GM10266 (cell line): ENCODE results near the gene NIF3L1.

ENCODE experiments used
- DNase-seq: peaks from one replicate; pipeline ENCODE4 v3.0.0; 2012; ENCODE audit errors: extremely low spot score
- TF ChIP-seq, protein P1 (sequence below): IDR thresholded peaks from 2 replicates; pipeline ENCODE4 v1.5.1; 2012; ENCODE audit warnings: mild to moderate bottlenecking, low read depth; ENCODE audit not compliant: control insufficient read depth, insufficient read depth; ENCODE audit errors: missing control alignments

NIF3L1 gene, protein sequence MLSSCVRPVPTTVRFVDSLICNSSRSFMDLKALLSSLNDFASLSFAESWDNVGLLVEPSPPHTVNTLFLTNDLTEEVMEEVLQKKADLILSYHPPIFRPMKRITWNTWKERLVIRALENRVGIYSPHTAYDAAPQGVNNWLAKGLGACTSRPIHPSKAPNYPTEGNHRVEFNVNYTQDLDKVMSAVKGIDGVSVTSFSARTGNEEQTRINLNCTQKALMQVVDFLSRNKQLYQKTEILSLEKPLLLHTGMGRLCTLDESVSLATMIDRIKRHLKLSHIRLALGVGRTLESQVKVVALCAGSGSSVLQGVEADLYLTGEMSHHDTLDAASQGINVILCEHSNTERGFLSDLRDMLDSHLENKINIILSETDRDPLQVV

GRCh38 chr2:200888704-200889625 is at the start of gene NIF3L1, which contains the start of gene PPIL3:
NIF3L1 (plus strand) TSS chr2:200889371; CDS start chr2:200891944, 2,573 bp downstream.
PPIL3 (minus strand) TSS chr2:200889077; CDS start chr2:200887615, 1,462 bp downstream.
- peak; percentile 85 for DNase-seq
- TF ChIP-seq, protein P1, sequence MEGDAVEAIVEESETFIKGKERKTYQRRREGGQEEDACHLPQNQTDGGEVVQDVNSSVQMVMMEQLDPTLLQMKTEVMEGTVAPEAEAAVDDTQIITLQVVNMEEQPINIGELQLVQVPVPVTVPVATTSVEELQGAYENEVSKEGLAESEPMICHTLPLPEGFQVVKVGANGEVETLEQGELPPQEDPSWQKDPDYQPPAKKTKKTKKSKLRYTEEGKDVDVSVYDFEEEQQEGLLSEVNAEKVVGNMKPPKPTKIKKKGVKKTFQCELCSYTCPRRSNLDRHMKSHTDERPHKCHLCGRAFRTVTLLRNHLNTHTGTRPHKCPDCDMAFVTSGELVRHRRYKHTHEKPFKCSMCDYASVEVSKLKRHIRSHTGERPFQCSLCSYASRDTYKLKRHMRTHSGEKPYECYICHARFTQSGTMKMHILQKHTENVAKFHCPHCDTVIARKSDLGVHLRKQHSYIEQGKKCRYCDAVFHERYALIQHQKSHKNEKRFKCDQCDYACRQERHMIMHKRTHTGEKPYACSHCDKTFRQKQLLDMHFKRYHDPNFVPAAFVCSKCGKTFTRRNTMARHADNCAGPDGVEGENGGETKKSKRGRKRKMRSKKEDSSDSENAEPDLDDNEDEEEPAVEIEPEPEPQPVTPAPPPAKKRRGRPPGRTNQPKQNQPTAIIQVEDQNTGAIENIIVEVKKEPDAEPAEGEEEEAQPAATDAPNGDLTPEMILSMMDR, result no peak

DNA sequence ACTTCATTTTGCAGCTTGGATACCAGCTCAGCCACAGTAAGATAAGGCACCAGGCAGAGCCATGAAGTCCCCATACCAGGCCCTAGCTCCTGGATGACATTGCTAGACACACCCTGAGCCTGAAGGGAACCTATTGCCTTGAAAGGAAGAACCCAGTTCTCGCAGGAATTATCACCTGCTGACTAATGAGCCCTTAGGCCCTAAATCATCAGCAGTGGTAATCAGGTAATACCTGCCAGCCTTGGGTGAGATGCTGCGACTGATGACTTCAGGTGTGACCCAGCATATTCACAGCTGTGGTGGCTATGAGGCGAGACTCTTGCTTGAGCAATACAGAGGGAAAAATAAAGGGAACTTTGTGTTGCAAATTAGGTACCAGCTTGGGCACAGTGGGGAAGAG is 49.7 kb upstream of the NIF3L1 start:
- DNase-seq, result no peak
- TF ChIP-seq, protein P1, result no peak

DNA sequence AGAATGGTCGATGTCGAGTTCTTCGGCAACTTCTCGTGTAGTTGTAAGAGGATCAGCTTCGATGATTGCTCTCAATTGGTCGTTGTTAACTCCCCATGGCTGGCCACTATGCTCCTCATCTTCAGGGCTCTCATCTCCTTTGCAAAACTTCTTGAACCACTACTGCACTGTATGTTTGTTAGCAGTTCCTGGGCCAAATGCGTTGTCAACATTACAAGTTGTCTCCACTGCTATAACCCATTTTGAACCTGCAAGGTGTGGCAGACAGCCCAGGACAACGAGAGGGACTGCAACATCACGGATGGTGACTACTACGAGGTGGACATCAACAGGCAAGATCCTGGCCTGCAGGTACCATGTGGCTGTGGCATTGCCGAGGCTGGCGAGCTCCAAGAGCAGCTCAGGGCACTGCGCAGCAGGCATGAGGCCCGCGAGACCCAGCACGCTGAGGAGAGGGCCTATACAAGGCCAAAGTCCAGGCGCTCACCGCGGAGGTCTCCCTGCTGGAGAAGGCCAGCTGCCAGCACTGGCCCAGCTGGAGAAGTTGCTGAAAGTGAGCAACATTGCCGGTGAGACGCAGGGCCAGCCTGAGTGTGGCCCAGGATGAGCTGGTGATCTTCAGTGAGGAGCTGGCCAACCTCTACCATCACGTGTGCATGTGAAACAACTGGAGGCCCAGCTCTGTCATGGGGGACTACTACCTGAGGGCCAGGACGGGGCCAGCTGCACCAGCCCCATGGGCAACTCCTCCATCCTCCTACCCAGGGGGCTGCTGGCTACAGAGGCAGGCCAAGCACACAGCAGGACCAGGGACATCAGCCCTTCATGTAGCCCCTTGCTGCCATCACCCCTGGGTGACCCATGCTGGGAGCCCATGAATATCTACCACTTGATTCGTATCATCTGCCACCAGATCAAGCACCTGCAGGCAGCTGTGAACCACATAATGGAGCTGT is 44.9 kb upstream of the NIF3L1 start:
- TF ChIP-seq, protein P1, result no peak
- DNase-seq, result no peak

- TF ChIP-seq, protein P1, result no peak
- DNase-seq, result no peak
These were observed 44.0 kb upstream of the NIF3L1 start for GRCh38 chr2:200845194-200845593.

GRCh38 chr2:200845669-200846325 is 43.4 kb upstream of the NIF3L1 start:
- TF ChIP-seq, protein P1, result no peak
- DNase-seq, result no peak

- DNase-seq, result no peak
- TF ChIP-seq, protein P1, result no peak
These were observed 41.9 kb upstream of the NIF3L1 start for GRCh38 chr2:200847269-200847668.
